IMR-90 (cell line): Measurements from ENCODE around the gene PLCXD1. TPM values are rescaled to one million over a fixed set of nuclear protein-coding genes. Genes with fewer than 3 reads are reported as not detected.

Experiments
- ATAC-seq: fragments of 200-7000 bp; cut with Tn5 transposase; 2 replicates; pipeline ENCODE4 v1.9.1; 2020; ENCODE audit warnings: low read depth, mild to moderate bottlenecking, moderate library complexity
- BruUV-seq: library from RNA; stranded (reverse); fragments of 400-500 nt; replicated peaks from 2 replicates; lab custom pipeline; 2021; lab: Mats Ljungman, UMichigan
- CTCF ChIA-PET: fragments of 300-600 bp; formaldehyde crosslinking; extraction: SDS; loops from one replicate; lab custom pipeline; 2021; ENCODE audit warnings: antibody characterized with exemption; lab: Yijun Ruan, JAX
- POLR2A ChIA-PET: fragments of 300-600 bp; sonication (Branson Sonifier 250); formaldehyde crosslinking; loops from one replicate; lab custom pipeline; 2022; ENCODE audit warnings: antibody characterized with exemption; ENCODE audit not compliant: unreplicated experiment; lab: Charles Lee
- DNase-seq: peaks from one replicate; pipeline ENCODE4 v3.0.0; 2013
- H2AFZ ChIP-seq: replicated peaks from 2 replicates; pipeline ENCODE3; 2013; ENCODE audit warnings: low read length, mild to moderate bottlenecking; ENCODE audit not compliant: poor library complexity
- H2AK5ac ChIP-seq: 2 replicates; pipeline ENCODE4 v1.6.1; 2013; ENCODE audit warnings: low read depth, low read length, inconsistent platforms
- H2AK9ac ChIP-seq: replicated peaks from 2 replicates; pipeline ENCODE3; 2013; ENCODE audit warnings: mild to moderate bottlenecking, low read depth, low read length, moderate library complexity; ENCODE audit not compliant: poor library complexity
- H2BK120ac ChIP-seq: 2 replicates; pipeline ENCODE4 v1.6.1; 2013; ENCODE audit warnings: low read depth, low read length, inconsistent platforms
- H2BK15ac ChIP-seq: 3 replicates; pipeline ENCODE4 v1.6.1; 2013; ENCODE audit warnings: low read depth, low read length, inconsistent platforms
- H2BK20ac ChIP-seq: 2 replicates; pipeline ENCODE4 v1.6.1; 2013; ENCODE audit warnings: low read depth, mild to moderate bottlenecking, inconsistent platforms, low read length, moderate library complexity
- H2BK5ac ChIP-seq: 2 replicates; pipeline ENCODE4 v1.6.1; 2013; ENCODE audit warnings: mild to moderate bottlenecking, low read depth, low read length, inconsistent platforms; ENCODE audit not compliant: poor library complexity, severe bottlenecking
- H3K14ac ChIP-seq: replicated peaks from 2 replicates; pipeline ENCODE4 v1.6.1; 2013; ENCODE audit warnings: low read depth, low read length, inconsistent platforms
- H3K18ac ChIP-seq: 2 replicates; pipeline ENCODE4 v1.6.1; 2013; ENCODE audit warnings: low read depth, low read length, control low read depth
- H3K23ac ChIP-seq: 2 replicates; pipeline ENCODE4 v1.6.1; 2013; ENCODE audit warnings: low read depth, low read length, inconsistent platforms
- H3K27ac ChIP-seq: 2 replicates; pipeline ENCODE4 v1.5.1; 2013; ENCODE audit warnings: mild to moderate bottlenecking, control low read depth, low read length; ENCODE audit not compliant: insufficient read depth
- H3K27me3 ChIP-seq: 2 replicates; pipeline ENCODE4 v1.6.1; 2013; ENCODE audit warnings: low read length; ENCODE audit not compliant: control insufficient read depth, insufficient read depth
- H3K36me3 ChIP-seq: 2 replicates; pipeline ENCODE4 v1.6.1; 2013; ENCODE audit warnings: low read length, mixed read lengths; ENCODE audit not compliant: control insufficient read depth, insufficient read depth
- H3K4ac ChIP-seq: 2 replicates; pipeline ENCODE4 v1.6.1; 2013; ENCODE audit warnings: low read depth, low read length, inconsistent platforms
- H3K4me1 ChIP-seq: 2 replicates; pipeline ENCODE4 v1.6.1; 2013; ENCODE audit warnings: low read length, mixed read lengths; ENCODE audit not compliant: control insufficient read depth, insufficient read depth
- H3K4me2 ChIP-seq: 2 replicates; pipeline ENCODE4 v1.6.1; 2013; ENCODE audit warnings: low read depth, mild to moderate bottlenecking, control low read depth, low read length, moderate library complexity
- H3K4me3 ChIP-seq: 2 replicates; pipeline ENCODE4 v1.5.1; 2013; ENCODE audit warnings: low read depth, mild to moderate bottlenecking, control low read depth, low read length, moderate library complexity; ENCODE audit not compliant: insufficient read depth
- H3K56ac ChIP-seq: 2 replicates; pipeline ENCODE4 v1.6.1; 2013; ENCODE audit warnings: low read length, inconsistent platforms; ENCODE audit not compliant: insufficient read depth; ENCODE audit errors: extremely low read depth
- H3K79me1 ChIP-seq, 2 experiments: 2 replicates each; pipeline ENCODE4 v1.6.1; 2013; ENCODE audit warnings: low read length in 2 of 2, inconsistent platforms in 1 of 2, low read depth in 1 of 2
- H3K9ac ChIP-seq: 2 replicates; pipeline ENCODE4 v1.6.1; 2013; ENCODE audit warnings: low read depth, low read length, control low read depth
- H3K9me1 ChIP-seq: 2 replicates; pipeline ENCODE4 v1.6.1; 2013; ENCODE audit warnings: low read length, inconsistent platforms; ENCODE audit not compliant: insufficient read depth
- H3K9me3 ChIP-seq: 2 replicates; pipeline ENCODE4 v1.6.1; 2013; ENCODE audit warnings: low read length; ENCODE audit not compliant: control insufficient read depth, insufficient read depth
- H4K20me1 ChIP-seq: 2 replicates; pipeline ENCODE4 v1.6.1; 2013; ENCODE audit warnings: low read length, inconsistent platforms; ENCODE audit not compliant: insufficient read depth
- H4K5ac ChIP-seq: 2 replicates; pipeline ENCODE4 v1.6.1; 2013; ENCODE audit warnings: mild to moderate bottlenecking, low read depth, low read length, control low read depth
- H4K8ac ChIP-seq, 2 experiments: 2 replicates each; pipeline ENCODE4 v1.6.1; 2013; ENCODE audit warnings: low read depth in 2 of 2, low read length in 2 of 2, control low read depth in 1 of 2, inconsistent platforms in 1 of 2
- H4K91ac ChIP-seq: 2 replicates; pipeline ENCODE4 v1.6.1; 2013; ENCODE audit warnings: low read depth, low read length, inconsistent platforms; ENCODE audit not compliant: insufficient read depth
- BHLHE40 ChIP-seq: fragments of 150-350 bp; IDR thresholded peaks from 2 replicates; pipeline ENCODE4 v1.6.1; 2016; ENCODE audit warnings: mild to moderate bottlenecking, low read depth, low read length
- CEBPB ChIP-seq: IDR thresholded peaks from 2 replicates; pipeline ENCODE4 v1.6.1; 2012; ENCODE audit warnings: low read depth, low read length, improper control_type of control experiment
- CHD1 ChIP-seq: IDR thresholded peaks from 2 replicates; pipeline ENCODE4 v1.6.1; 2012; ENCODE audit warnings: low read depth, low read length, improper control_type of control experiment
- FOS ChIP-seq: fragments of 150-350 bp; IDR thresholded peaks from 2 replicates; pipeline ENCODE4 v1.6.1; 2016; ENCODE audit warnings: low read depth, low read length
- MAFK ChIP-seq: IDR thresholded peaks from 2 replicates; pipeline ENCODE4 v1.6.1; 2012; ENCODE audit warnings: low read depth, low read length, improper control_type of control experiment
- MAZ ChIP-seq: IDR thresholded peaks from 2 replicates; pipeline ENCODE4 v1.6.1; 2012; ENCODE audit warnings: low read depth, mild to moderate bottlenecking, low read length, improper control_type of control experiment, moderate library complexity, borderline replicate concordance
- MXI1 ChIP-seq: IDR thresholded peaks from 2 replicates; pipeline ENCODE4 v1.6.1; 2012; ENCODE audit warnings: low read depth, mild to moderate bottlenecking, low read length, moderate library complexity, borderline replicate concordance
- NFE2L2 ChIP-seq: fragments of 150-350 bp; IDR thresholded peaks from 2 replicates; pipeline ENCODE4 v1.6.1; 2016; ENCODE audit warnings: low read depth, mild to moderate bottlenecking, low read length
- POLR2A ChIP-seq: IDR thresholded peaks from 2 replicates; pipeline ENCODE4 v1.6.1; 2012; ENCODE audit warnings: mild to moderate bottlenecking, low read depth, low read length
- RAD21 ChIP-seq: IDR thresholded peaks from 2 replicates; pipeline ENCODE4 v1.6.1; 2012; ENCODE audit warnings: low read length, improper control_type of control experiment
- RCOR1 ChIP-seq: IDR thresholded peaks from 2 replicates; pipeline ENCODE4 v1.6.1; 2012; ENCODE audit warnings: mild to moderate bottlenecking, low read length, improper control_type of control experiment; ENCODE audit not compliant: insufficient replicate concordance
- SMC3 ChIP-seq: fragments of 150-350 bp; IDR thresholded peaks from 2 replicates; pipeline ENCODE4 v1.6.1; 2016; ENCODE audit warnings: low read depth, mild to moderate bottlenecking, antibody characterized with exemption, low read length, moderate library complexity
- USF2 ChIP-seq: fragments of 150-350 bp; IDR thresholded peaks from 2 replicates; pipeline ENCODE4 v1.6.1; 2017; ENCODE audit warnings: mild to moderate bottlenecking, antibody characterized with exemption, low read length, low read depth
- WGBS, 2 experiments: methylation state at CpG; one replicate each; pipeline versions ENCODE4 v1.1.5 to v1.1.7; 2013; ENCODE audit warnings: missing lambda C conversion rate in 2 of 2; ENCODE audit not compliant: insufficient read length in 1 of 2; ENCODE audit errors: extremely low coverage in 2 of 2; 5-methylcytosine and 5-hydroxymethylcytosine counted together
- dilution Hi-C: fragments of 300-500 bp; cut with HindIII; formaldehyde crosslinking; loops from one replicate; pipeline ENCODE4 v1.14.3; 2018; ENCODE audit warnings: low sequenced_read_pairs; ENCODE audit not compliant: unreplicated experiment
- in situ Hi-C: fragments of 300-500 bp; cut with MboI; formaldehyde crosslinking; loops from 3 replicates; pipeline ENCODE4 v1.14.3; 2019; ENCODE audit warnings: low sequenced_read_pairs, inconsistent platforms, mixed read lengths
- intact Hi-C: fragments of 100-400 bp; cut with micrococcal nuclease; formaldehyde crosslinking; loops from 2 replicates; pipeline ENCODE4 v1.10.0; 2022
- polyA plus RNA-seq, 3 experiments: library from polyadenylated mRNA; depleted of rRNA; stranded (reverse); fragments of >200 nt; gene quantifications; 2 replicates each; pipeline ENCODE4 v1.2.3, GENCODE V29; 2012; ENCODE audit warnings: low replicate concordance in 1 of 3
- total RNA-seq: library from RNA; depleted of rRNA; stranded (reverse); fragments of >200 nt; gene quantifications from 2 replicates; pipeline ENCODE4 v1.2.3, GENCODE V29; 2012

PLCXD1 gene
- total and polyA plus RNA-seq, 2 of the 4 experiments (the other 2 are of a cell fraction), result 16.7 to 17.7 TPM

DNA sequence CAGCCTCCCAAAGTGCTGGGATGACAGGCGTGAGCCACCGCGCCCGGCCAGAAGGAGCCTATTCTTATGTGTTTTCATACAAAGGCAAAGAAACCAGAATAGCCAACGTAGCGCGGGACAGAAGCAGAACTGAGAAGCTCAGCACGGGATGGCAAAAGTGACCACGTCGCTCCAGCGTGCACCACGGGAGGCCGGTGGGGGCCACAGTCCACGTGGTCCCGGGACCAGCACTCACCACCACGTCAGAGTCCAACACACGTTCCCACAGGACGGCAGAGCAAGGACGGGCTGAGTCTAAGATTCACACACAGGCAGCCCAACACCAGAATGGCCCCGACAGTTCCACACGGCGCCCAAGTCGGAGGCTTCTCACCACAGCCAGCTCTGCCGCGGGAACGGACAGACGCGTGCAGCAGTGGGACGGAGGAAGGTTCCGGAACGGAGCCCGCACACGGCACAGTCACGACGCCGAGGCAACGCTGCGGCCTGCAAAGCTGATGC is 56.2 kb downstream of the PLCXD1 start:
- no peak overlapping the region for H2AFZ ChIP-seq
- CTCF ChIA-PET, result no interaction called here
- dilution Hi-C loops, result no loop called here
- TF ChIP-seq POLR2A (no peak), USF2 (no peak), RCOR1 (no peak), FOS (no peak), BHLHE40 (no peak), RAD21 (no peak), CHD1 (no peak), MXI1 (no peak), NFE2L2 (no peak), MAZ (no peak), MAFK (no peak), SMC3 (no peak), CEBPB (no peak)
- BruUV-seq, result no TSS peak
- POLR2A ChIA-PET, result no interaction called here
- no peaks in the 10 kb centered on the region for H3K27me3 ChIP-seq
- no peaks in the 10 kb centered on the region for H4K20me1 ChIP-seq
- H2BK120ac ChIP-seq, result no peak overlapping the region
- H4K91ac ChIP-seq, result no peak overlapping the region
- no peak overlapping the region for H4K5ac ChIP-seq
- no peak overlapping the region for H2AK9ac ChIP-seq
- no peak overlapping the region for H3K27ac ChIP-seq
- no peak overlapping the region for H3K4me2 ChIP-seq
- H3K18ac ChIP-seq, result no peak overlapping the region
- peaks cover 26% of the 10 kb centered on the region; the same call in 1 of the 2 replicates for H3K36me3 ChIP-seq
- H3K4me1 ChIP-seq, result no peaks in the 10 kb centered on the region
- H2BK20ac ChIP-seq, result no peak overlapping the region
- H2AK5ac ChIP-seq, result no peak overlapping the region
- H2BK5ac ChIP-seq, result no peak overlapping the region
- H4K8ac ChIP-seq, result no peak overlapping the region
- H3K9ac ChIP-seq, result no peak overlapping the region
- H3K4me3 ChIP-seq, result no peak overlapping the region
- H3K23ac ChIP-seq, result no peak overlapping the region
- H3K4ac ChIP-seq, result no peak overlapping the region
- no peak for ATAC-seq
- no peaks in the 10 kb centered on the region for H3K9me1 ChIP-seq
- DNase-seq, result no peak
- in situ Hi-C loops, result no loop called here
- H3K9me3 ChIP-seq, result peaks cover 9% of the 10 kb centered on the region; the same call in 1 of the 2 replicates
- no peak overlapping the region for H3K56ac ChIP-seq
- no peak overlapping the region for H2BK15ac ChIP-seq
- no peak overlapping the region for H3K14ac ChIP-seq
- 98% methylated on average over 24 of the region's 38 CpGs; no CpG with 5 or more reads in 1 of the 2 experiments for WGBS, 2 experiments
- intact Hi-C loops, result no loop called here
- H3K79me1 ChIP-seq, result no peaks in the 10 kb centered on the region
